Nephron progenitor cell (in vitro differentiated cells): ENCODE results near the gene TMEM218.

Source experiments
- DNase-seq: peaks from one replicate; pipeline ENCODE4 v3.0.0; 2021
- H3K27ac Mint-ChIP-seq: 2 replicates; pipeline ENCODE4 v1.8.0; 2021; ENCODE audit warnings: mild to moderate bottlenecking, moderate library complexity, mixed read lengths
- H3K27me3 Mint-ChIP-seq: 2 replicates; pipeline ENCODE4 v1.8.0; 2021; ENCODE audit warnings: mild to moderate bottlenecking, low read depth, mixed read lengths; ENCODE audit not compliant: poor library complexity
- H3K36me3 Mint-ChIP-seq: 2 replicates; pipeline ENCODE4 v1.8.0; 2021; ENCODE audit warnings: low read depth, mixed read lengths
- H3K4me1 Mint-ChIP-seq: 2 replicates; pipeline ENCODE4 v1.8.0; 2021; ENCODE audit warnings: mixed read lengths
- H3K4me3 Mint-ChIP-seq: 2 replicates; pipeline ENCODE4 v1.8.0; 2021; ENCODE audit warnings: mild to moderate bottlenecking, moderate library complexity, mixed read lengths
- H3K9me3 Mint-ChIP-seq: 2 replicates; pipeline ENCODE4 v1.8.0; 2021; ENCODE audit warnings: mild to moderate bottlenecking, moderate library complexity, mixed read lengths
- TF ChIP-seq, protein P1 (sequence below): fragments of 200-600 bp; sonication (generic); IDR thresholded peaks from 2 replicates; pipeline ENCODE4 v1.5.0; 2021; ENCODE audit warnings: antibody characterized with exemption

Gene TMEM218

DNA sequence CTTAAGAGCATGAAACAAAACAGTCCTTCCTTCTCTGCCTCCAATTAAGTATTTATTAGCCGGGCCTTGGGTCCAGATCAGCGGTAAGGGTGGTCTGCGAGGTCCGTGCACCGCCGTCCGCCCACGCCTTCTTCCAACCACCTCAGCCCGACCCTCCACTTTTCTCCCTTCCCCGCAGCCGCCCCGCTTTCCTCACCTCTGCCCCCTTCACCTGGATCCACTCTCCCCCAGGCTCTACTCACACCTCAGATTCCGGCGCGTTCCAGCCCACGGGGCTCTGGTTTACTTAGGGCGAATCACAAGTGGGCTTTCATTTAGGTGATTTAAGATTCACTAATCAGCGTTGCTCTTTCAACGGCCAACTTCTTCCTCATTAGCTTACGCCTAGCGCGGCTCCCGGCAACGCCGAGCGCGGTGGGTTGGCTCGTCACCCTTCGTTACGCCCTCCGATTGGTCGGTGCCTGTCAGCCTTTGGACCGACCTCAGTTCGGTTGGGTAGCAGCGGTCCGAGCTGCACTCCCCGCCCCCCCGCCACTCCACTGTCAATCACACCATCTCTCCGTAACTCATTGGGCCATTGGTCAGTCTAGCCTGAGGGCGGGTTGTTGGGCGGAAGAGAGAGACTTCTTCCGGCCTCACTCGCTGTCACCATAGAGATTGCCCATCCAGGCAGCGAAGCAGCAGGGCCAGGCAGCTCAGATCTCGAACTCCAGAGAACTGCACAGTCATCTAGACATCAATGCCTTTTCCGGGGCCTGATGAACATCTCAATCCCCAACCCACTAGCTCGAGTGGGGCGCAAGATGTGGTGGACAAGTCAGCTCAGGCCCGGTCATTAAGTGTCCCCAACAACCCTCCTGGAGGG is at the start of gene TMEM218:
TMEM218 (minus strand) TSS at position 284 of the 865 bp plus-strand sequence. CDS start 9,385 bp downstream, outside the sequence.
- Mint-ChIP-seq H3K36me3 (peaks cover 24% of the 10 kb centered on the region), H3K27ac (peak within 1 kb of the TSS; percentile 77), H3K4me3 (peak within 1 kb of the TSS; percentile 97), H3K4me1 (peaks cover 27% of the 10 kb centered on the region), H3K27me3 (peaks cover 18% of the 10 kb centered on the region), H3K9me3 (peaks cover 39% of the 10 kb centered on the region)
- peak; percentile 96 for DNase-seq
- TF ChIP-seq, protein P1, sequence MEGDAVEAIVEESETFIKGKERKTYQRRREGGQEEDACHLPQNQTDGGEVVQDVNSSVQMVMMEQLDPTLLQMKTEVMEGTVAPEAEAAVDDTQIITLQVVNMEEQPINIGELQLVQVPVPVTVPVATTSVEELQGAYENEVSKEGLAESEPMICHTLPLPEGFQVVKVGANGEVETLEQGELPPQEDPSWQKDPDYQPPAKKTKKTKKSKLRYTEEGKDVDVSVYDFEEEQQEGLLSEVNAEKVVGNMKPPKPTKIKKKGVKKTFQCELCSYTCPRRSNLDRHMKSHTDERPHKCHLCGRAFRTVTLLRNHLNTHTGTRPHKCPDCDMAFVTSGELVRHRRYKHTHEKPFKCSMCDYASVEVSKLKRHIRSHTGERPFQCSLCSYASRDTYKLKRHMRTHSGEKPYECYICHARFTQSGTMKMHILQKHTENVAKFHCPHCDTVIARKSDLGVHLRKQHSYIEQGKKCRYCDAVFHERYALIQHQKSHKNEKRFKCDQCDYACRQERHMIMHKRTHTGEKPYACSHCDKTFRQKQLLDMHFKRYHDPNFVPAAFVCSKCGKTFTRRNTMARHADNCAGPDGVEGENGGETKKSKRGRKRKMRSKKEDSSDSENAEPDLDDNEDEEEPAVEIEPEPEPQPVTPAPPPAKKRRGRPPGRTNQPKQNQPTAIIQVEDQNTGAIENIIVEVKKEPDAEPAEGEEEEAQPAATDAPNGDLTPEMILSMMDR, result no peak

DNA sequence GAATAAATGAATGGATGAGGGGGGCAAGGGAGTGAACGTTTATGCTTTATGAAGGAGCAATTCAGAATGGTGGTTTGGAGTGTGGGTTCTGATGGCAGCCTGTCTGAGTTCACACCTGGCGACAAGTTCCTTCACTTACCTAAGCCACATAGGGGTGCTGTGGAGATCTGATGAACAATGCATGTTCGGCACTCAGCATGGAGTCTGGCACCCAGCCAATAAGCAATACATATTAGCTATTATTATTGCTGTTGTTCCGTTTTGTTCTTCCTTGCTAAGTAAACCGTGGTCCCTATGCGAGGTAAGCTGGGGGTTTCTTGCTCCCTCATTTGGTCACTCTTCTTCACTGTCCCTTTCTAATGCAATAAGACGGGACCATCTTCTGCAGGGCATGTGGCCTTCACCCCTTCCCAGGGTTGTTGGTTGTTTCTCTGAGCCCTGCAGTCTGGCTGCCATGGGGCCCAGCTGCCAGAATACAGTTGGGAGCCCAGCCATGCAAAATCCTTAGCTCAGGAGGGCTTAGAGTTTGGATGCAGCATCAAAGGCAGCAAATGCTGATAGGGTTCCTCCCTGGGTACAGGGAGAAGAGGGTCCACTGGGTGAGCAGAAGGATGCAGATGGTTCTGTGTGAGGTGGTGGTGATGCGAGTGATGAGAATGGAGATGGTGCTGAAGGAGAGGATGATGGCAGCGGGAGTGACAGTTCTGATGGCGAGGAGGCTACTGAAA is 46.7 kb upstream of the TMEM218 start:
- Mint-ChIP-seq H3K4me3 (no peak overlapping the region), H3K9me3 (no peaks in the 10 kb centered on the region), H3K4me1 (peaks cover 91% of the 10 kb centered on the region), H3K36me3 (no peaks in the 10 kb centered on the region), H3K27ac (no peak overlapping the region), H3K27me3 (peaks cover 18% of the 10 kb centered on the region)
- no peak for DNase-seq
- TF ChIP-seq, protein P1, result no peak

DNA sequence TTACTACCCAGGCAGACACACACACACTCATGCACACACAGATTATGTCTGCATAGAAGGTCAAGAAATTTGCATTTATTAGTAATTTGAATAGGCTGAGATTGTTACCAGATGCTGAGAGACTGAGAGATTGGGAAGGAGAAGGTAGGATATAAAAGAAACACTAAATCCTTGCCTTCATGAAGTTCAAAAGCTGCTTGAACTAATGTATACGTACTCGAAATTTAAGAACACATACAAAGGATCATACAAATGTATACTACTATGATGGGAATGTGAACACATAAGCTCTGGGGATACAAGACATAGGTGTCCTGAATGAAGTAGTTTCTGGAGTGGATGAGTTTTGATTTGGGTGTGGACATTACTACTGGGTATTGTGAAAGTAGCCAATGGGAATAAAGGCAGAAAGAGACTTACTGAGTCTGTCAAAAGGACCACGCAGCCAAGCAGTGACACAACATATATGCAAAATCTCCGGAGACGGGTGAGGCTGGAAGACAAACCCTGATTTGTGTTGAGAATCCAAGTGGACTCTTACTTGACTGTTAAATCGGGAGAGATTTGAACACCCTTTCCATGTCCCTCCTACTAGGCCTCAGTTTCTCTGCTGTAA is 45.8 kb upstream of the TMEM218 start:
- Mint-ChIP-seq H3K9me3 (no peaks in the 10 kb centered on the region), H3K27ac (no peak overlapping the region), H3K4me1 (peaks cover 88% of the 10 kb centered on the region), H3K4me3 (no peak overlapping the region), H3K27me3 (peaks cover 18% of the 10 kb centered on the region), H3K36me3 (no peaks in the 10 kb centered on the region)
- no peak for DNase-seq
- TF ChIP-seq, protein P1, result no peak

DNA sequence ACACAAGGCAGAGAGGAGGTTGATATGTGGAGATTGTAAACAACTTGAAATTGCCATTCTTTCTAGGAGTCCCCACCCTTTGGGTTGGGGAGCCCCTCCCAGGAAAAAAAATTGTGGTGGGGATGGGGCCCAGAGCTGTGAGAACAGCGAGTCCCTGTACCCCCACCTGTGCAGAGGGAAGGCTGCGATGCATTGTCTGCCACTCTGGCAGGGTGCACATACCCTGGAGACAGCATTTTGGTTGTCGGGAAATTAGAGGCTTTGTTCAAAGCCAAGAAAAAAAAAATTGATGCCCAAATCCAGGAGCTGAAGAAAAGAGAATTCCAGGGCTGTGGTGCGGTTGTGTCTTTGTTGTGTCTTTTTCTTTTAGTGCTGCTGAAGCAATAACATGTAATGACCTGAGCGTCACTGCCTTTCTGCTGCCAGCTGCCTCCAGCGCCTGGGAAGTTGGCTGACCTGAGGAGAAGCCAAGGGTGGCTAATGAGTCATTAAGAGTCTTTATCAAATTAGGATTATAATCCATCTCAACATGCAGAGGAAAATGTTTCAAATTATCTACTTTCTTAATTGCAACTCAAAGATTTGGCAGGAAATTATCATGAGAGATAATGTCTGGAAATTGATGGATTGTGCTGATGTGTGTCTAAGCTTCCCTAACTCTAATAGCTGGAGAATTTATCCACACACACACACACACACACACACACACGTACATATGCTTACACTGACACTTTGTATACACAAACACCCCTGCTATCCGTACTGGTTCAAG is 45.1 kb upstream of the TMEM218 start:
- DNase-seq, result no peak
- no peak overlapping the region for H3K27ac Mint-ChIP-seq

DNA sequence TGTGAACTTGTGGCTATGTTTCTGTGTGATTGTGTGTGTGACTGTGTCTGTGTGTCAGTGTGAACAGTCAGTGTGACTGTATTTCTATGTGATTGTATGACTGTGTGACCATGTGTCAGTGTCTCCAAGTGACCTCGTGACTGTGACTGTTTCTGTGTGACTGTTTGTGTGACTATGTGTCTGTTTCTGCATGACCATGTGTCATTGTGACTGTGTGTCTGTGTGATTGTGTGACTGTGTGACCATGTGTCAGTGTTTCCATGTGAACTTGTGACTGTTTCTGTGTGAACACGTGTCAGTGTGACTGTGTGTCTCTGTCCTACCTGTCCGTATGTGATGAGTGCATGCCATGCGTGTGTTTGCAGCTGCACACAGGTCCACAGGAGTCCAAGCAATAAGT is 44.3 kb upstream of the TMEM218 start:
- Mint-ChIP-seq H3K27ac (no peak overlapping the region), H3K36me3 (no peaks in the 10 kb centered on the region), H3K4me3 (no peak overlapping the region), H3K27me3 (peaks cover 18% of the 10 kb centered on the region), H3K4me1 (peaks cover 80% of the 10 kb centered on the region), H3K9me3 (peaks cover 4% of the 10 kb centered on the region)
- TF ChIP-seq, protein P1, result no peak
- no peak for DNase-seq

More for the DNA sequence above, 45.1 kb upstream of the TMEM218 start:
- H3K27me3 Mint-ChIP-seq, result peaks cover 18% of the 10 kb centered on the region
- peak overlapping the region; percentile 4 for H3K4me3 Mint-ChIP-seq
- H3K36me3 Mint-ChIP-seq, result no peaks in the 10 kb centered on the region
- H3K4me1 Mint-ChIP-seq, result peaks cover 85% of the 10 kb centered on the region
- TF ChIP-seq, protein P1, result no peak
- peaks cover under 1% of the 10 kb centered on the region for H3K9me3 Mint-ChIP-seq
